ENCODE measurements around the gene AFF2. TPM values are rescaled to one million over a fixed set of nuclear protein-coding genes. Genes with fewer than 3 reads are reported as not detected.

Gene AFF2
- total and polyA plus RNA-seq, 4 donors, result 1.2 to 13.0 (median 3.9) TPM

- H3K36me3 ChIP-seq (ENCODE audit: control insufficient read depth in 4 of 4, insufficient read depth in 4 of 4, low read length in 4 of 4), result no peaks in the 10 kb centered on the region
- TF ChIP-seq, protein P1, sequence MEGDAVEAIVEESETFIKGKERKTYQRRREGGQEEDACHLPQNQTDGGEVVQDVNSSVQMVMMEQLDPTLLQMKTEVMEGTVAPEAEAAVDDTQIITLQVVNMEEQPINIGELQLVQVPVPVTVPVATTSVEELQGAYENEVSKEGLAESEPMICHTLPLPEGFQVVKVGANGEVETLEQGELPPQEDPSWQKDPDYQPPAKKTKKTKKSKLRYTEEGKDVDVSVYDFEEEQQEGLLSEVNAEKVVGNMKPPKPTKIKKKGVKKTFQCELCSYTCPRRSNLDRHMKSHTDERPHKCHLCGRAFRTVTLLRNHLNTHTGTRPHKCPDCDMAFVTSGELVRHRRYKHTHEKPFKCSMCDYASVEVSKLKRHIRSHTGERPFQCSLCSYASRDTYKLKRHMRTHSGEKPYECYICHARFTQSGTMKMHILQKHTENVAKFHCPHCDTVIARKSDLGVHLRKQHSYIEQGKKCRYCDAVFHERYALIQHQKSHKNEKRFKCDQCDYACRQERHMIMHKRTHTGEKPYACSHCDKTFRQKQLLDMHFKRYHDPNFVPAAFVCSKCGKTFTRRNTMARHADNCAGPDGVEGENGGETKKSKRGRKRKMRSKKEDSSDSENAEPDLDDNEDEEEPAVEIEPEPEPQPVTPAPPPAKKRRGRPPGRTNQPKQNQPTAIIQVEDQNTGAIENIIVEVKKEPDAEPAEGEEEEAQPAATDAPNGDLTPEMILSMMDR (IDR thresholded peaks at IDR 0.05; ENCODE audit: control extremely low read depth, extremely low read depth), result no peak
- no peak overlapping the region for H3K9ac ChIP-seq (ENCODE audit: insufficient read depth in 1 of 2, low read length in 2 of 2)
- H3K27me3 ChIP-seq (ENCODE audit: control insufficient read depth in 3 of 3, insufficient read depth in 3 of 3, low read length in 2 of 3), result peaks cover 0 to 3% (median 0%) of the 10 kb centered on the region in 3 donors
- DNase-seq, result no peak
- H3K4me3 ChIP-seq, result no peak overlapping the region
- WGBS, 2 donors, result 69 to 84% methylated on average over 5 of the region's 5 CpGs
- no peak for ATAC-seq (ENCODE audit: insufficient read depth, low FRiP score)
- no peaks in the 10 kb centered on the region for H3K4me1 ChIP-seq (ENCODE audit: control insufficient read depth in 5 of 5, insufficient read depth in 5 of 5, low read length in 5 of 5)
- no peak overlapping the region for H3K27ac ChIP-seq (ENCODE audit: low read depth in 1 of 2, low read length in 1 of 2)
- no peaks in the 10 kb centered on the region for H3K9me3 ChIP-seq (ENCODE audit: control insufficient read depth in 4 of 4, insufficient read depth in 3 of 4, low read length in 3 of 4)
Observed at GRCh38 chrX:148811236-148811635, 310.8 kb downstream of the AFF2 start.

GRCh38 chrX:148813422-148813821 lies 313.0 kb downstream of the AFF2 start:
- no peak overlapping the region for H3K27ac ChIP-seq (ENCODE audit: low read depth in 1 of 2, low read length in 1 of 2)
- no peaks in the 10 kb centered on the region for H3K36me3 ChIP-seq (ENCODE audit: control insufficient read depth in 4 of 4, insufficient read depth in 4 of 4, low read length in 4 of 4)
- 70 to 94% methylated on average over 1 of the region's 1 CpG for whole genome bisulfite sequencing, 2 donors
- peaks cover 0 to 3% (median 0%) of the 10 kb centered on the region in 4 donors for H3K9me3 ChIP-seq (ENCODE audit: control insufficient read depth in 4 of 4, insufficient read depth in 3 of 4, low read length in 3 of 4)
- H3K4me1 ChIP-seq (ENCODE audit: control insufficient read depth in 5 of 5, insufficient read depth in 5 of 5, low read length in 5 of 5), result no peaks in the 10 kb centered on the region
- DNase-seq, result no peak
- no peak overlapping the region for H3K9ac ChIP-seq (ENCODE audit: insufficient read depth in 1 of 2, low read length in 2 of 2)
- no peak for ATAC-seq (ENCODE audit: insufficient read depth, low FRiP score)
- no peak overlapping the region for H3K4me3 ChIP-seq
- TF ChIP-seq, protein P1 (IDR thresholded peaks at IDR 0.05; ENCODE audit: control extremely low read depth, extremely low read depth), result no peak
- H3K27me3 ChIP-seq (ENCODE audit: control insufficient read depth in 3 of 3, insufficient read depth in 3 of 3, low read length in 2 of 3), result peaks cover 0 to 4% (median 0%) of the 10 kb centered on the region in 3 donors

GRCh38 chrX:148813967-148814366 lies 313.6 kb downstream of the AFF2 start:
- H3K4me3 ChIP-seq, result no peak overlapping the region
- H3K4me1 ChIP-seq (ENCODE audit: control insufficient read depth in 5 of 5, insufficient read depth in 5 of 5, low read length in 5 of 5), result no peaks in the 10 kb centered on the region
- peaks cover 0 to 4% (median 0%) of the 10 kb centered on the region in 3 donors for H3K27me3 ChIP-seq (ENCODE audit: control insufficient read depth in 3 of 3, insufficient read depth in 3 of 3, low read length in 2 of 3)
- TF ChIP-seq, protein P1 (IDR thresholded peaks at IDR 0.05; ENCODE audit: control extremely low read depth, extremely low read depth), result no peak
- DNase-seq, result no peak
- 66 to 83% methylated on average over 4 of the region's 4 CpGs for WGBS, 2 donors
- no peak overlapping the region for H3K27ac ChIP-seq (ENCODE audit: low read depth in 1 of 2, low read length in 1 of 2)
- peaks cover 0 to 3% (median 0%) of the 10 kb centered on the region in 4 donors for H3K9me3 ChIP-seq (ENCODE audit: control insufficient read depth in 4 of 4, insufficient read depth in 3 of 4, low read length in 3 of 4)
- ATAC-seq (ENCODE audit: insufficient read depth, low FRiP score), result no peak
- no peak overlapping the region for H3K9ac ChIP-seq (ENCODE audit: insufficient read depth in 1 of 2, low read length in 2 of 2)
- no peaks in the 10 kb centered on the region for H3K36me3 ChIP-seq (ENCODE audit: control insufficient read depth in 4 of 4, insufficient read depth in 4 of 4, low read length in 4 of 4)
